HepG2 (cell line): ENCODE data around the gene KLHL17. TPM values are rescaled to one million over a fixed set of nuclear protein-coding genes. Genes with fewer than 3 reads are reported as not detected.
A peak's percentile ranks its signal among the peaks of the same experiment; 100 is the strongest.

Source experiments
- ATF1 ChIP-seq: IDR thresholded peaks from 2 replicates; pipeline ENCODE4 v1.6.1; 2016; ENCODE audit warnings: mild to moderate bottlenecking, control low read depth
- CTCF ChIP-seq: sonication (generic); formaldehyde crosslinking; IDR thresholded peaks from 2 replicates; pipeline ENCODE4 v1.5.0; 2020; ENCODE audit warnings: mild to moderate bottlenecking, missing genetic modification reagents, moderate library complexity
- DMTF1 ChIP-seq: sonication (generic); formaldehyde crosslinking; IDR thresholded peaks from 2 replicates; pipeline ENCODE4 v1.4.0; 2020; ENCODE audit warnings: mild to moderate bottlenecking, missing genetic modification reagents
- DR1 ChIP-seq: sonication (generic); formaldehyde crosslinking; IDR thresholded peaks from 2 replicates; pipeline ENCODE4 v1.8.0; 2021; ENCODE audit warnings: mild to moderate bottlenecking, missing genetic modification reagents, inconsistent platforms
- ELF3 ChIP-seq: IDR thresholded peaks from 2 replicates; pipeline ENCODE4 v1.6.1; 2016; ENCODE audit warnings: missing genetic modification reagents, missing compliant biosample characterization
- EP300 ChIP-seq, 3 experiments: sonication (generic) in 1 of 3; formaldehyde crosslinking in 1 of 3; IDR thresholded peaks; 2 replicates each; pipeline versions ENCODE4 v1.5.1 to v1.6.1; 2011 to 2020; ENCODE audit warnings: low read depth in 2 of 3, low read length in 2 of 3, borderline replicate concordance in 1 of 3, improper control_type of control experiment in 1 of 3, mild to moderate bottlenecking in 1 of 3, missing genetic modification reagents in 1 of 3, moderate library complexity in 1 of 3
- ESRRA ChIP-seq: sonication (generic); formaldehyde crosslinking; IDR thresholded peaks from 2 replicates; pipeline ENCODE4 v1.5.1; 2020; ENCODE audit warnings: mild to moderate bottlenecking, low read depth, missing genetic modification reagents
- GTF2F1 ChIP-seq: fragments of 150-350 bp; IDR thresholded peaks from 2 replicates; pipeline ENCODE4 v1.6.1; 2014; ENCODE audit warnings: low read length
- HIVEP1 ChIP-seq: sonication (generic); formaldehyde crosslinking; IDR thresholded peaks from 2 replicates; pipeline ENCODE4 v1.4.0; 2020; ENCODE audit warnings: mild to moderate bottlenecking, missing genetic modification reagents
- HMGA1 ChIP-seq: sonication (generic); formaldehyde crosslinking; conservative IDR thresholded peaks from 2 replicates; pipeline ENCODE4 v1.4.0; 2020; ENCODE audit warnings: missing genetic modification reagents
- MAZ ChIP-seq, 2 experiments: sonication (generic) in 1 of 2; formaldehyde crosslinking in 1 of 2; IDR thresholded peaks; 2 replicates each; pipeline versions ENCODE4 v1.5.0 to v1.6.1; 2012 to 2020; ENCODE audit warnings: low read depth in 2 of 2, mild to moderate bottlenecking in 2 of 2, borderline replicate concordance in 1 of 2, improper control_type of control experiment in 1 of 2, low read length in 1 of 2, missing genetic modification reagents in 1 of 2, moderate library complexity in 1 of 2
- MEIS1 ChIP-seq: sonication (generic); formaldehyde crosslinking; IDR thresholded peaks from 2 replicates; pipeline ENCODE4 v1.9.0; 2021; ENCODE audit warnings: mild to moderate bottlenecking, missing genetic modification reagents, moderate library complexity, borderline replicate concordance
- NFATC3 ChIP-seq: sonication (generic); formaldehyde crosslinking; IDR thresholded peaks from 2 replicates; pipeline ENCODE4 v1.5.1; 2020; ENCODE audit warnings: mild to moderate bottlenecking, missing genetic modification reagents
- PREB ChIP-seq: sonication (generic); formaldehyde crosslinking; IDR thresholded peaks from 2 replicates; pipeline ENCODE4 v1.4.0; 2020; ENCODE audit warnings: missing genetic modification reagents
- SNAPC2 ChIP-seq: sonication (generic); formaldehyde crosslinking; IDR thresholded peaks from 2 replicates; pipeline ENCODE4 v1.8.1; 2022; ENCODE audit warnings: mild to moderate bottlenecking, missing genetic modification reagents
- THYN1 ChIP-seq: sonication (generic); formaldehyde crosslinking; IDR thresholded peaks from 2 replicates; pipeline ENCODE4 v1.8.1; 2023; ENCODE audit warnings: low read depth, mild to moderate bottlenecking, moderate library complexity, missing genetic modification reagents, borderline replicate concordance
- ZNF747 ChIP-seq: sonication (generic); formaldehyde crosslinking; IDR thresholded peaks from 2 replicates; pipeline ENCODE4 v1.8.1; 2023; ENCODE audit warnings: missing genetic modification reagents, mild to moderate bottlenecking, borderline replicate concordance
- polyA plus RNA-seq, 8 experiments: library from polyadenylated mRNA; depleted of rRNA in 3 of 8; stranded (reverse) in 7 of 8; unstranded in 1 of 8; fragments of >200 nt; fragmentation: Illumina TruSeq in 4 of 8; extraction: Trizol in 4 of 8; gene quantifications; 2 replicates each; pipeline versions ENCODE4 v1.2.1 to v1.2.3, GENCODE V29; 2011 to 2016; ENCODE audit warnings: low read depth in 4 of 8, missing spikeins in 1 of 8, mixed read lengths in 1 of 8; ENCODE audit not compliant: insufficient read depth in 1 of 8
- total RNA-seq, 5 experiments: library from RNA; depleted of rRNA; stranded (reverse); fragments of >200 nt; fragmentation: Illumina TruSeq; extraction: Trizol; gene quantifications; 2 replicates each; pipeline ENCODE4 v1.2.3, GENCODE V29; 2016; ENCODE audit warnings: low read depth in 1 of 5
- TF ChIP-seq, protein P1 (sequence below): sonication (generic); formaldehyde crosslinking; IDR thresholded peaks from 2 replicates; pipeline ENCODE4 v1.5.0; 2020; ENCODE audit warnings: missing genetic modification reagents, mild to moderate bottlenecking, borderline replicate concordance
- TF ChIP-seq, protein P2 (sequence below): sonication (generic); formaldehyde crosslinking; IDR thresholded peaks from 2 replicates; pipeline ENCODE4 v1.4.0; 2020; ENCODE audit warnings: mild to moderate bottlenecking, missing genetic modification reagents

The KLHL17 gene
- total and polyA plus RNA-seq, 2 of the 13 experiments (the other 11 are each of a cell fraction or from before 2014, with no cell fraction given) = 9.3 to 24.7 TPM

GRCh38 chr1:1013105-1013921, 52.9 kb downstream of the KLHL17 start, which contains the start of gene ISG15 (continued):
- TF ChIP-seq, protein P1, sequence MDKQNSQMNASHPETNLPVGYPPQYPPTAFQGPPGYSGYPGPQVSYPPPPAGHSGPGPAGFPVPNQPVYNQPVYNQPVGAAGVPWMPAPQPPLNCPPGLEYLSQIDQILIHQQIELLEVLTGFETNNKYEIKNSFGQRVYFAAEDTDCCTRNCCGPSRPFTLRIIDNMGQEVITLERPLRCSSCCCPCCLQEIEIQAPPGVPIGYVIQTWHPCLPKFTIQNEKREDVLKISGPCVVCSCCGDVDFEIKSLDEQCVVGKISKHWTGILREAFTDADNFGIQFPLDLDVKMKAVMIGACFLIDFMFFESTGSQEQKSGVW = no peak
- TF ChIP-seq HMGA1 (CRISPR knock-in tag) (no peak), DR1 (peak; percentile 85), THYN1 (CRISPR knock-in tag) (no peak; the same call in 1 of the 2 replicates), DMTF1 (CRISPR knock-in tag) (no peak), MAZ (IDR thresholded peaks at IDR 0.05; ENCODE audit: borderline replicate concordance, low read depth, low read length) (no peak), MAZ (CRISPR knock-in tag; IDR thresholded peaks at IDR 0.05; ENCODE audit: low read depth) (peak; percentile 70), HIVEP1 (CRISPR knock-in tag) (peak; percentile 90), NFATC3 (CRISPR knock-in tag) (no peak), SNAPC2 (CRISPR knock-in tag) (0 out of 2 replicates have a peak, but pooled peaks have one; percentile 47), GTF2F1 (no peak), CTCF (CRISPR knock-in tag) (peak; percentile 30; the same call in 1 of the 2 replicates), PREB (CRISPR knock-in tag) (no peak), ESRRA (CRISPR knock-in tag) (peak; percentile 53; the same call in 1 of the 2 replicates), ELF3 (CRISPR knock-in tag) (peak; percentile 42), ZNF747 (CRISPR knock-in tag) (peak; percentile 55; the same call in 1 of the 2 replicates), ATF1 (peak; percentile 66), MEIS1 (CRISPR knock-in tag) (peak; percentile 75; the same call in 1 of the 2 replicates), EP300 (IDR thresholded peaks at IDR 0.05; ENCODE audit: low read depth in 2 of 2, low read length in 2 of 2) (no peak), EP300 (CRISPR knock-in tag; IDR thresholded peaks at IDR 0.05; ENCODE audit: borderline replicate concordance) (0 out of 2 replicates have a peak, but pooled peaks have one; percentile 29)
- TF ChIP-seq, protein P2, sequence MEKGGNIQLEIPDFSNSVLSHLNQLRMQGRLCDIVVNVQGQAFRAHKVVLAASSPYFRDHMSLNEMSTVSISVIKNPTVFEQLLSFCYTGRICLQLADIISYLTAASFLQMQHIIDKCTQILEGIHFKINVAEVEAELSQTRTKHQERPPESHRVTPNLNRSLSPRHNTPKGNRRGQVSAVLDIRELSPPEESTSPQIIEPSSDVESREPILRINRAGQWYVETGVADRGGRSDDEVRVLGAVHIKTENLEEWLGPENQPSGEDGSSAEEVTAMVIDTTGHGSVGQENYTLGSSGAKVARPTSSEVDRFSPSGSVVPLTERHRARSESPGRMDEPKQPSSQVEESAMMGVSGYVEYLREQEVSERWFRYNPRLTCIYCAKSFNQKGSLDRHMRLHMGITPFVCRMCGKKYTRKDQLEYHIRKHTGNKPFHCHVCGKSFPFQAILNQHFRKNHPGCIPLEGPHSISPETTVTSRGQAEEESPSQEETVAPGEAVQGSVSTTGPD (CRISPR knock-in tag) = peak; percentile 69; the same call in 1 of the 2 replicates
